ENCODE data around the gene RELL2. TPM values are rescaled to one million over a fixed set of nuclear protein-coding genes. Genes with fewer than 3 reads are reported as not detected.
A peak's percentile ranks its signal among the peaks of the same experiment; 100 is the strongest.

RELL2 gene
- total and polyA plus RNA-seq, 10 donors, result 8.7 to 26.2 (median 12.3) TPM

GRCh38 chr5:141649056-141649688, 12.4 kb downstream of the RELL2 start:
- peaks cover 9 to 34% (median 20%) of the 10 kb centered on the region in 6 donors for H3K4me1 ChIP-seq
- no peak for DNase-seq
- no peak overlapping the region for H3K4me3 ChIP-seq
- H3K27ac ChIP-seq, result peak overlapping the region in 1 of 8 donors; percentile 88
- H3K9me3 ChIP-seq, result no peaks in the 10 kb centered on the region
- 94 to 96% (median 94%) methylated on average over 17 of the region's 17 CpGs for WGBS, 5 donors
- TF ChIP-seq CTCF (IDR thresholded peaks at IDR 0.05 in 8 of 11, conservative IDR thresholded peaks at IDR 0.05 in 3 of 11) (no peak), POLR2A (IDR thresholded peaks at IDR 0.05) (no peak), POLR2AphosphoS5 (IDR thresholded peaks at IDR 0.05) (peak in 1 of 3 donors; percentile 13)
- peaks cover 0 to 64% (median 29%) of the 10 kb centered on the region in 6 donors for H3K36me3 ChIP-seq
- H3K27me3 ChIP-seq (replicated peaks in 1 of 7), result no peaks in the 10 kb centered on the region
- intact Hi-C loops (cut with DNase I; ENCODE audit: low total_unique reads), result no loop called here

- Histone ChIP-seq H3K36me3 (peaks cover 0 to 62% (median 21%) of the 10 kb centered on the region in 6 donors), H3K4me1 (peaks cover 9 to 34% (median 20%) of the 10 kb centered on the region in 6 donors), H3K9me3 (no peaks in the 10 kb centered on the region), H3K27me3 (replicated peaks in 1 of 7) (no peaks in the 10 kb centered on the region), H3K4me3 (no peak overlapping the region), H3K27ac (peak overlapping the region in 2 of 8 donors; percentile 88 to 89)
- intact Hi-C loops (cut with DNase I; ENCODE audit: low total_unique reads), result no loop called here
- TF ChIP-seq POLR2A (IDR thresholded peaks at IDR 0.05) (no peak), POLR2AphosphoS5 (IDR thresholded peaks at IDR 0.05) (no peak), CTCF (IDR thresholded peaks at IDR 0.05 in 8 of 11, conservative IDR thresholded peaks at IDR 0.05 in 3 of 11) (no peak)
- no peak for DNase-seq
Measured at GRCh38 chr5:141649972-141650371, 13.2 kb downstream of the RELL2 start.

- peak; percentile 98 for DNase-seq
- peaks cover 0 to 61% (median 19%) of the 10 kb centered on the region in 6 donors for H3K36me3 ChIP-seq
- peaks cover 9 to 34% (median 20%) of the 10 kb centered on the region in 6 donors for H3K4me1 ChIP-seq
- intact Hi-C loops (cut with DNase I; ENCODE audit: low total_unique reads), result no loop called here
- TF ChIP-seq POLR2A (IDR thresholded peaks at IDR 0.05) (no peak), CTCF (IDR thresholded peaks at IDR 0.05 in 8 of 11, conservative IDR thresholded peaks at IDR 0.05 in 3 of 11) (peak in 8 of 11 experiments; percentile 5 to 52 (median 30)), POLR2AphosphoS5 (IDR thresholded peaks at IDR 0.05) (peak; percentile 80 to 90 (median 83))
- H3K9me3 ChIP-seq, result no peaks in the 10 kb centered on the region
- peak within 1 kb of the TSS; percentile 59 to 88 (median 66) for H3K4me3 ChIP-seq
- no peaks in the 10 kb centered on the region for H3K27me3 ChIP-seq (replicated peaks in 1 of 7)
- WGBS, 5 donors, result 4 to 12% (median 6%) methylated on average over 25 to 50 of the region's 50 CpGs
- peak within 1 kb of the TSS; percentile 44 to 89 (median 80) for H3K27ac ChIP-seq
Measured at GRCh38 chr5:141650851-141651727, 14.3 kb downstream of the RELL2 start, which contains the start of gene FCHSD1. Gene FCHSD1, minus strand, starts transcription at chr5:141651418. Its CDS starts 50 bp downstream, at chr5:141651368.

- H3K9me3 ChIP-seq, result no peaks in the 10 kb centered on the region
- peak overlapping the region; percentile 59 to 88 (median 66) for H3K4me3 ChIP-seq
- H3K36me3 ChIP-seq, result peaks cover 0 to 61% (median 13%) of the 10 kb centered on the region in 6 donors
- peak overlapping the region; percentile 44 to 89 (median 80) for H3K27ac ChIP-seq
- H3K27me3 ChIP-seq (replicated peaks in 1 of 7), result no peaks in the 10 kb centered on the region
- H3K4me1 ChIP-seq, result peaks cover 9 to 34% (median 20%) of the 10 kb centered on the region in 6 donors
- DNase-seq, result no peak
- intact Hi-C loops (cut with DNase I; ENCODE audit: low total_unique reads), result no loop called here
- 56 to 64% (median 61%) methylated on average over 9 of the region's 9 CpGs for WGBS, 5 donors
- TF ChIP-seq CTCF (IDR thresholded peaks at IDR 0.05 in 8 of 11, conservative IDR thresholded peaks at IDR 0.05 in 3 of 11) (no peak), POLR2A (IDR thresholded peaks at IDR 0.05) (no peak), POLR2AphosphoS5 (IDR thresholded peaks at IDR 0.05) (no peak)
Measured at GRCh38 chr5:141651728-141652105, 14.9 kb downstream of the RELL2 start.
